HG03565 (cell line): Measurements from ENCODE around the gene HDAC8.
A peak's percentile ranks its signal among the peaks of the same experiment; 100 is the strongest.

ENCODE experiments used
- ATAC-seq: cut with Tn5 transposase; IDR thresholded peaks from one replicate; pipeline ENCODE4 v1.9.1; 2021; ENCODE audit warnings: mild to moderate bottlenecking, moderate library complexity; ENCODE audit not compliant: unreplicated experiment

The HDAC8 gene

GRCh38 chrX:72382202-72382595, 190.4 kb downstream of the HDAC8 start:
- ATAC-seq = no peak

- no peak for ATAC-seq
These were observed 191.0 kb downstream of the HDAC8 start for GRCh38 chrX:72381439-72382201.

GRCh38 chrX:72376124-72376523, 196.5 kb downstream of the HDAC8 start:
- ATAC-seq = no peak

- ATAC-seq = no peak
These were observed 199.5 kb downstream of the HDAC8 start for GRCh38 chrX:72373136-72373535.

- no peak for ATAC-seq
These were observed 199.9 kb downstream of the HDAC8 start for GRCh38 chrX:72372735-72373134.

GRCh38 chrX:72371405-72371804, 201.2 kb downstream of the HDAC8 start:
- ATAC-seq = no peak

GRCh38 chrX:72368796-72369195, 203.8 kb downstream of the HDAC8 start:
- no peak for ATAC-seq

- no peak for ATAC-seq
These were observed 205.1 kb downstream of the HDAC8 start for GRCh38 chrX:72367516-72367915.

- no peak for ATAC-seq
These were observed 205.8 kb downstream of the HDAC8 start for GRCh38 chrX:72366701-72367454.

- ATAC-seq = no peak
These were observed 206.5 kb downstream of the HDAC8 start for GRCh38 chrX:72366178-72366577.

GRCh38 chrX:72365126-72365525, 207.5 kb downstream of the HDAC8 start:
- no peak for ATAC-seq

GRCh38 chrX:72360326-72360725, 212.3 kb downstream of the HDAC8 start:
- ATAC-seq = no peak

- ATAC-seq = no peak
These were observed 214.3 kb downstream of the HDAC8 start for GRCh38 chrX:72358313-72358712.

GRCh38 chrX:72352786-72353185, 219.9 kb downstream of the HDAC8 start:
- ATAC-seq = no peak

- ATAC-seq = no peak
These were observed 220.9 kb downstream of the HDAC8 start for GRCh38 chrX:72351606-72352334.

GRCh38 chrX:72349190-72349589, 223.5 kb downstream of the HDAC8 start:
- ATAC-seq = peak; percentile 99

GRCh38 chrX:72348247-72348979, 224.2 kb downstream of the HDAC8 start:
- ATAC-seq = no peak

GRCh38 chrX:72347366-72347765, 225.3 kb downstream of the HDAC8 start:
- no peak for ATAC-seq

- ATAC-seq = no peak
These were observed 226.2 kb downstream of the HDAC8 start for GRCh38 chrX:72346302-72346949.

- ATAC-seq = no peak
These were observed 232.0 kb downstream of the HDAC8 start for GRCh38 chrX:72340626-72341025.
